GM18858 (cell line): ENCODE data around the gene S100A10.

ENCODE experiments used
- ATAC-seq: cut with Tn5 transposase; IDR thresholded peaks from one replicate; pipeline ENCODE4 v1.9.1; 2021; ENCODE audit not compliant: unreplicated experiment

Gene S100A10

DNA sequence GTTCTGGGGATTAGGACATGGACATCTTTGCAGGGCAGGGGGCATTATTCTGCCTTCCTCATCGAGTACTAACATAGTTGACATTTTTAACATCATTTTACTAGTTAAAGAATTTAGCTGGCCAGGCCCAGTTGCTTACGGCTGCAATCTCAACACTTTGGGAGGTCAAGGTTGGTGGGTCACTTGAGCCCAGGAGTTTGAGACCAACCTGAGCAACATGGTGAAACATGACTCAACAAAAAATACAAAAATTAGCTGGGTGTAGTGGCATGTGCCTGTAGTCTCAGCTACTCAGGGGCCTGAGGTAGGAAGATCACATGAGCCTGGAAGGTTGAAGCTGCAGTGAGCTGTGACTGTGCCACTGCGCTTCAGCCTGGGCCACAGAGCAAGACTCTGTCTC, 54.5 kb downstream of the S100A10 start:
- no peak for ATAC-seq

DNA sequence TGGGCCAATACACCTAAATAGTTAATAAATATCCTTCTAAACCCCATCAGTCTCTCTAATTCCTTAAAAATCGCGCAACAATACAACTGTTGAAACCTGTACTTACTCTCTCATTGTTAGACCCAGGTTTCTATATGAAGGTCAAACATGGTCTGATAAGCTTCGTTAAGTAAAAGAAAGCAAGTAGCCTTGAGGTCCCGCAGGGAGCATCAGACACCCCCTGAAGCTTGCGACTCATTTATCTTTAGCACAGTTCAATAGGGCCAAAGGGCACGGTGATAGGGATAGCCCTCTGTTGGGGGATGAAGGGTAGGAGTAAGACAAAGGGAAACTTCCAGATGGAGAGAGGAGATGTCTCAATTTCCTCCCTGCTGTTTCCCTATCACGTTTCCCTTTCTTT, 57.0 kb downstream of the S100A10 start:
- no peak for ATAC-seq

- no peak for ATAC-seq
Observed at GRCh38 chr1:151935894-151936602, 57.6 kb downstream of the S100A10 start.

- ATAC-seq = no peak
Observed at GRCh38 chr1:151935154-151935553, 58.5 kb downstream of the S100A10 start.

DNA sequence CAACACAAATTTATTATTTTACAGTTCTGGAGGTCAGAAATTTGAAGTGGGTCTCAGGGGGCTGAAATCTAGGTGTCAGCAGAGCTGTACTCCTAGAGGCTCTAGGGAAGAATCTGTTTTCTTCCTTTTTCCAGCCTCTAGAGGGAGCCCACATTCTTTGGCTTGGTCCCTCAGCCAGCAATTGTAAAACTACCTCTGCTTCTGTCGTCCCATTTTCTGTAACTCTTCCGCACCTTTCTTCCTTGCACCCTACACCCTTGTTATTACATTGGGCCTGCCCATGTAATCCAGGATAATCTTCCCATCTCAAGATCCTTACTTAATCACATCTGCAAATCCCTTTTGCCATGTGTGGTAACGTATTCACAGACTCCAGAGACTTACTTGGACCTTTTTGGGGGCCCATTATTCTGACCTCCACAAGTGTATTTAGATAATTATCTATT, 59.6 kb downstream of the S100A10 start:
- no peak for ATAC-seq
